GM21737 (cell line): ENCODE results near the gene DAO.

Experiments used
- ATAC-seq: cut with Tn5 transposase; IDR thresholded peaks from one replicate; pipeline ENCODE4 v1.9.1; 2021; ENCODE audit warnings: mild to moderate bottlenecking, moderate library complexity; ENCODE audit not compliant: unreplicated experiment

Gene DAO

GRCh38 chr12:108916336-108916735, 36.4 kb downstream of the DAO start:
- no peak for ATAC-seq

DNA sequence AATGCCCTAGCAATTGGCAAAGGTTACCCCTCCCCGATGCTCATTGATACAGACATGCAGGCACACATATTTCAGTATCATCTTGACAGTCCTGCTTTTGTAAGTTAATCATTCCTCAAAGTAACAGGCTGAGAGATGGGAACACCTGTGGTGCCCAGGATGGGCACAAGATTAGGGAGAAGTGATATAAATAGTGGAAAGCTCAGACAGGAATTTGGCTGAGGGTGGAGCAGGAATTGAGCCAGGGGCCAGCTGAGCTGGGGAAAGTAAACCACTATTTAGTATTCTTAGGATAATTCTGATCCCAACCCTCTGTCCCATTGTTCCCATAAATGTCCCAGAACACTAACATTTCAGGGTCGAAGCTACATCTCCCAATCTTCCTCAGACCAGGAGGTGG, 38.3 kb downstream of the DAO start:
- ATAC-seq: no peak

- no peak for ATAC-seq
These were observed 39.2 kb downstream of the DAO start for GRCh38 chr12:108918960-108919642.

DNA sequence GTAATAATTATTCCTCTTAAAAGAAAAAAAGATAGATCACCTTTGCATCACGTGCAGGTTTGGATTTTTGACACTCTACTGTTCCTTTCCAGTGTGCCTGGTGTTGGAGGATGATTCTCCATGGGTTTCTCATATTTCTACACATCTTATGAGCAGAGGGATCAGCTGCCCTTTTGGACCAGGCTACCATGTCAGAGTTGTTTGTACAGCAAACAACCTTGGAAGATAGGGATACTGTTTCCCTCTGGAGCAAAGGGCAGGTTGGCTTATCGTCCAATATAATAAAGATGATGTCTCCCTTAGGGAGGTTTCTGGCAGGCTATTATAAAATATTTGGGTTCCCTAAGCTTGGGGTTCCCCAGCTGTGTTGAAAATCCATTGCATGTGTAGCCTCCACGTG, 42.1 kb downstream of the DAO start:
- ATAC-seq: no peak

- ATAC-seq: no peak
These were observed 43.0 kb downstream of the DAO start for GRCh38 chr12:108922918-108923317.

- no peak for ATAC-seq
These were observed 48.8 kb downstream of the DAO start for GRCh38 chr12:108928695-108929094.

DNA sequence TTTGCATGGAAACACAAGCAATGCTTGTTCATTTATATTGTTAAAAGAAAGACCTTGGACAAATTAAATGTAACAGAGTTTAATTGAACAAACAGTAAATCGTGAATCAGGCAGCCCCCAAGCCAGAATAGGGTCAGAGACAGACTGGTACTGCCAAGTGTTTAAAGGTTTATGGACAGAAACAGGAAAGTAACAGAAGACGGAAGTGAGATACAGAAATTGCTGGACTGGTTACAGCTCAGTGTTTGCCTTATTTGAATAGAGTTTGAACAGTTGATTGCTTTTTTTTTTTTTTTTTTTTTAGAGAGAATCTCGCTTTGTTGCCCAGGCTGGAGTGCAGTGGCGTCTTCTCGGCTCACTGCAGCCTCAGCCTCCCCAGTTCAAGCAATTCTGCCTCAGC, 50.3 kb downstream of the DAO start:
- ATAC-seq: no peak

DNA sequence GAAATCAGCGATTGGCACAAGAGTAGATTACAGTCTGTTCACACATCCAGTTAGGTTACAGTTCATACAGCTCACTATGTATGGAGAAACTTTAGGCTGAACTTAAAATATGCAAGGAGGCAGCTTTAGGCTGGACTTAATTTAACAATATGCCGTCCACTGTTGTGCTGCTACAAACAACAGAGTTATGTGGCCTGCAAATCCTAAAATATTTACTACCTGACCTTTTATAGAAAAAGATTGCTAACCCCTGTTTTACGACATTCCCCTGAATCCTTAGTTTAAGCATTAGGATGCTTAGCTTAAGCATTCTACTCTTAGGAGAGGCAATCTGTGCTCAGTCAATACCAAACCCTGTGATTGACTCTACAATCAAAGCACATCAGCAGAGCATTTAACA, 50.9 kb downstream of the DAO start:
- no peak for ATAC-seq

DNA sequence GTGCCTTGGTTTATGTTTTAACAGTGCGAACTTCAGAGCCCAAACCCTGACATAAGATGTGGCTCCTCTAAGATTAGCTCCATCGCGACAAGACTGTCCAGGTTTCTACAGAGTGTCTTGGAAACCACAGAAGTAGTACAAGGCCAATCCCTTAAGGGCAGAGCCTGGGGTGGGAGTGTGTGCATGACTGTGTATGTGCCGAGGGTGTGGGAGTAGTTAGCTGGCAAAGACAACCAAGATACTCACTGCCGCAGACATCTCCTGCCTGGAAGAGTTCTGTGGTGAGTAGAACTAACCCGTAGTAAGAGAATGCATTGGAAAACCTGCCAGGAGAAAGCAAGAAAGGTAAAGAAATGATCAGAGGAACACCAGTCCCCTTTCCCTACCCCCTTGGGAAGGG, 54.1 kb downstream of the DAO start:
- ATAC-seq: no peak

GRCh38 chr12:108935159-108935763, 55.4 kb downstream of the DAO start:
- ATAC-seq: no peak

- no peak for ATAC-seq
These were observed 58.5 kb downstream of the DAO start for GRCh38 chr12:108938247-108938924.

DNA sequence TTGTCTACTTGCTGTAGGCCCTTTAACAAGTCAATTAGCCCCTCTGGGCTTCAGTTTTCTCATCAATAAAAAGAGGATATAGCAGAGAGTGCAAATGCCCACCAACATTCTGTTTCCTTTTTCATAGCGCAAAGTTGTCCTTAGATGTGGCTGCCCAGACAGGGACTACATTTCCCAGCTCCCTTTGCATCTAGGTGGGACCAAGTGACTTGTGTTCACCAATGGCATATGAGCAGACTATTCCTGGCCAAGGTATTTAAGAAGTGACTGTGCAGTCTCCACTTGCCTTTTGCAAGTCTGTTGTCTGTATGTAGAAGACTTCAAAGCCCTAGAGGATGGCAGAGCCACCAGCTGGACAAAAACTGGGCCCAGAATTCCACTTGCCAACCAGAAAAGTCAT, 59.7 kb downstream of the DAO start:
- no peak for ATAC-seq

DNA sequence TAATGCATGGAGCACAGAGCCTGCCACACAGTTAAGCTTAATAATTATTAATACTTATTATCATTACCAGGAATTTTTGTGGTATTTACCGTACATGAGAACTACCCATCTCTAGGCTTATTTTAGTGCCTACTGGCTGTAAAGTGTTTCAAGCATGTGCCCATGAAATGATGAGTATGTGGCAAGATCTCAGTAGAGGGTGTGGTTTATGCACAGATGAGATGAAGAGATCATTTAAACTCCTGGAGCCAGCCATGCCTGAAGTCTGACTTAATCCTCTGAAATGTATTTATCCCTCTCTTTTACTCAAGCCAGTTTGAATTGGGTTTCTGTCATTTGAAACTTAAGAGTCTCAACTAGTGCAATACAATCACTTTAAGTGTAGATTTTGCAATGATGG, 60.2 kb downstream of the DAO start:
- no peak for ATAC-seq

DNA sequence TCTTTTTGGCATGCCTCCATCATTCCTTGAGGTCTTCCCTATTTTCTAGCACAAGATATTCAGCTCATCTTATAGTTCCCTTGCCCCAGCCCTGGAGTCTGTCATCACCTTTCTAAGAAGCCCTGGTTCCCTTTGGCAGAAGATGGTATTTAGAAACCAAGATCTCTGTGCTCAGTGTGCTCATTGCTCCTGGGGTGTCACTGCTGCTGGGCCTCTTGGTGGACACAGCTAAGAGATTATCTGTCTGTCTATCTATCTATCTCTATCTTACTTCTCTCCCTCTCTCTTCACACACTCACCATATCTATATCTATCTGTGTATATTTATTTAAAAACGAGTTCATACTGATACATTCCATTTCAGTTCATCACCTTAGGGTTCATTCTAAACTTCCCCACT, 67.2 kb downstream of the DAO start:
- ATAC-seq: no peak

DNA sequence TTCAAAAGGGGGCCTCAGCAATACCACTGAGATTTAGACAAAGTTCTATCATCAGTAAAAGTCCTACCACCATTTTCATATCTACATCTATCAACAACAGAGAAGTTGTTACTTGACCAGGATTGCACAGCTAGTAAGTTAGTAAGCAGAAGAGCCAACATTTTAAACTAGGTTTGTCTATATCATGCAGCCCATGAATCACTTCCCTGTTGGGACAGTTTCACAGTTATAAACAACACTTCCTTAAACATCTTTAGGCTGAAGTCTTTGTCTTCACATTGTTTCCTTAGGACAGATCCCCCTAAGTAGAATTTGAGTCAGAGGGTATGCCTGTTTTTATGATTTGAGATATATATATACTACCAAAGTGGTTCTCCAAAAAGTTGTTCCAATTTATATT, 68.5 kb downstream of the DAO start:
- ATAC-seq: no peak

- no peak for ATAC-seq
These were observed 70.1 kb downstream of the DAO start for GRCh38 chr12:108949976-108950375.
